ENCODE data around the gene DLX5.

The DLX5 gene

DNA sequence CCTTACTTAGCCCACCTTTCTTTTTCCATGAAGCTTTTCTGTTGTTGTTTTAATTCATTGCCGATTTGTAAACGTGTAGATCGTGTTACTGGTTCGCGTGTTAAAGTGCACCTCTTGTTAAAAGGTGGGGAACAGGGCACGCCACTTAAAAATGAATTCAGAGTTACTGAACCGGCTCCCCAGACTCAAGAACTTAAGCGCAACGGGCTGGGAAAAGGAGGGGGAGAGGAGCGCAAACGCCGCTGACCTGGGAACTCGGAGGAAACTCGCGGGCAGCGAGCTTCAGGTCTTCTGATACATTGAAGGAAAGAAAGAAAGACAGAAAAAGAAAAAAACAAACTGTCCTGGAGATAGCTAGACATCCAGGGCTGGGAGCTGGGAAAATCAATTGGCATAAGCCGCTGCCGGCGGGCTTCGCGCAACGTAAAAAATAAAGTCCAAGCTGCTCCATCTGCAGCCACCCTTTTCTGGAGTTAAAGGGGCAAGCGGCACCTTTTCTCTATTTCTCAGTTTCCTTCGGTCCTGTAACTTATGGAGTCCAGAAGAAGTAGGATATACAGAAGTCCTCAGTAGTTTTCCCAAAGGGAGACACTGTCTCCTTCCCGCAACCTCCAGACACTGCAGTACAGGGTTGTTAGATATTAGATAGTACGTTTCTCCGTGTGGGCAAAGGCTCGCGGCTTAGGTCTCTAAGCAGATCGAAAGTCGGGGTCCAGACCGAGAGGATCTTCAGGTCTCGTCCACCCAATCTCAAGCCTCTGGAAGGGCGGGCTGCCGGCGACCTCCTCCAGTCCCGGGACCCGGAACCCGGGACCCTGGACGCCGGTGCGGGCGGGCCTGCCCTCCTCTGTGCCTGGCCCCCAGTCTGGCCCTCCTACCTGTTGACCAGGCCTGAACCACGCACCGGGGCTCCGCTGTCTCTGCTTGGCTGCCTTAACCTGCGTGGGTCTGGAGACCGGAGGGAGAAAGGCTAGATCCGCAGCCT is 21.1 kb downstream of the DLX5 start:
- no peak for TF ChIP-seq GATA3 (IDR thresholded peaks at IDR 0.05; ENCODE audit: low read depth, low read length)
- TF ChIP-seq GATA2 (IDR thresholded peaks at IDR 0.05; ENCODE audit: low read depth, low read length) = no peak

DNA sequence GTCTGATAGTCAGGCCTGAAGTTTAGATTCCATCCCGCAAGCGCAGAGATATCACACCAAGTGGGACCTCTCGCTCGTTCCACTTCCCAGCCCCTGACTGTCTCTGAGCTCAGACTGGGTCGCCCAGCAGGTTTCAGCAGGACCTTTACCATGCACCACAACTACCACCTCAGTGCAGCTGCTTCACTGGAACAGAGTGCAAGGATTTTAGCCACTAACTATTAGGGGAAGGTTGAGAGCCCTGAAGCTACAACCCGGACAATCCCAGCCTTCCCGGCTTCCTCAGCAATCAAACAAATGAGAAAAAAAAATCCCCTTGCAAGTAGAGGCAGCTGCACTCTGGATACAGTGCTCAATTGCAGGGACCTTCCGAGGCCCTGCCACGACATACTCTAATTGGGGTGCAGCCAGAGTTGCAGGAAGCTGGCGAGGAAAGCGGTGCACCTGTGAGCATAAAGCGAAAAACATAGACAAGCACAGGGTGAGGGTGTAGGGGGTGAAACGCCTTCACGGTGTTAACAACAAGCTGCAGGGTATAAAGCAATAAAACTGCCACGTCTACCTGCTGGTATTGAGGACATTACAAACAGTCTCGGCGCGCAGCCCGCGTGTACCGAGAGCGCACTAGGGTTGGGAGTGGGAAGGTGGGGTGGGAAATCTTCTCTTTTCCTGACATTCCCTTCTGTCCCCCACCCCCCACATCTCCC is 21.9 kb downstream of the DLX5 start:
- TF ChIP-seq GATA2 (IDR thresholded peaks at IDR 0.05; ENCODE audit: low read depth, low read length) (no peak), GATA3 (IDR thresholded peaks at IDR 0.05; ENCODE audit: low read depth, low read length) (no peak)

DNA sequence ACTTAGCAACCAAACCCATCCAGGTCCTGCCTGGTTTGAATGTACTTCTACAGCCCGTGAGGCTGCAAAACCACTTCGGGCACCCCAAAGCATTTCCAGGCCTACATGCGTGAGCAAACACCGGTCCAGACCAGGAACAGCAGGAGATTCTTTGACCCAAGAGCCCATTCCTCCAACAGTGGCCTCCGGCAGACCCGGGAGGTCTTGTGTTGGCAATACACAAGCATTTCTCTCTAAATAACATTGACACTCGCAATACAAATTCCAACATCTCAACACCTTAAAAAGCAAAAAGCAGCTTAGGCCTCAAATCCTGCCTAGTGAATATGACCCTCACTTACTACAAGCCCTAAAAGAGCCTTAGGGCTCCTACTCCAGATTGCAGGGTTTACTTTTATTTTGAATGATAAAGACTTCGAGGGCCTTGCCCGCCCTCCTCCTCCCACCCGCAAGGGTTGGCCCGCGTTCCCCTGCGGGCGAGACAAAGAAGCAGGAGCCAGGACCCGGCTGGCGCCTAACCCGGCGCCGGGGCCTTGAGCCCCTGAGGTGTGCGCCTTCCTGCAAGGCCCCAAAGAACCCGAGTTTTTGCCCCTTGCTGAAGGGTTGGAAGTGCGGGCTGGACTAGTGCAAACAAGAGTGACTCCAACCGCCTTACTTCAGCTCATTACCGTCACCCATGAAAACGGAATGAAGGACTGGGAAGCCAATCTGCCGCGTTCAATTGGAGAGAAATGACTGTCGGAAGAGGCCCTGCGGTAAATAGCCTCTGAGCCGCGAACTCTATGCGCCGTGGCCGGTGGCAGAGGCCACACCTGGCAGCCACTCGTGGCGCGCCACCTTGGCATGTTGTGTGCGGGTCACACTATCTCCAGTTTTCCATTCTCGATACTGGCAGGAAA is 22.7 kb downstream of the DLX5 start:
- TF ChIP-seq GATA2 (IDR thresholded peaks at IDR 0.05; ENCODE audit: low read depth, low read length) (no peak), GATA3 (IDR thresholded peaks at IDR 0.05; ENCODE audit: low read depth, low read length) (no peak)

DNA sequence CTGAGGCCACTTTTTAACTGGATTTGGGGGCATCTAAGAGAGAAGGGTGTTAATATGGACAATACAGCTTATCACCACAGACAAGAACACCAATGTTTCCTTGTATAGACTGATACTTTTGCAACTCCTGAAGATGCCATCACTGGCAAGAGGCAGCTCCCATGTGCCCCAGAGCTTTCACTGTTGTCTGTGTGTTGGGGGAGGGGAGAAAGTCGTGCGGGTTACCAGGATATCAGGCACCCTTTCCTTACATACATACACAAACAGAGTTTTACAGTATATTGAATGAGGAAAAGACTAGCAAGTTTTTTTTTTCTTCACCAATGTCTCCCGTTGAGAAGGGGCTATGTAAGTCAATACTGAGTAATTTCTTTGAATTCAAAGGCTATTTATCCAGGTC is 23.4 kb downstream of the DLX5 start:
- no peak for TF ChIP-seq GATA2 (IDR thresholded peaks at IDR 0.05; ENCODE audit: low read depth, low read length)

DNA sequence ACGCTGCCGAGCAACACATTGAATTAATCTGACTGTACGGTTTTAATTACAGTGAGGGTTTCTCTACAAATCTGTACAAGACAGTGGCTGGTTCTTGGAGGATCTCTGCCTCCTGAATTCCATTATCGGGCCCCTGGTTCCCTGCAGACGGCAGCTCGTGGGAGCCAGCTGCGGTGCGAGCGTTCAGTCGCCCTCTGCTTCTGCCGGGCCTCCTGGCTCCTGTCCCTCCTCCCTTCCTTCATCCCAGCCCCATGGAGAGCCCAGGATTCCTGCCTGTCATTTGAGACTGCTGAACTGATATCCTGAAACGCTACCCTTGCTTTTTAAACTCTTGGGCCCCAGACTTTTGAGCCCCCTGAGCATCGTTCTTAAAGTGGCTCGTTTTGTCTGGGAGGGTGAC is 25.9 kb downstream of the DLX5 start:
- no peak for TF ChIP-seq GATA2 (IDR thresholded peaks at IDR 0.05; ENCODE audit: low read depth, low read length)
- no peak for TF ChIP-seq GATA3 (IDR thresholded peaks at IDR 0.05; ENCODE audit: low read depth, low read length)

DNA sequence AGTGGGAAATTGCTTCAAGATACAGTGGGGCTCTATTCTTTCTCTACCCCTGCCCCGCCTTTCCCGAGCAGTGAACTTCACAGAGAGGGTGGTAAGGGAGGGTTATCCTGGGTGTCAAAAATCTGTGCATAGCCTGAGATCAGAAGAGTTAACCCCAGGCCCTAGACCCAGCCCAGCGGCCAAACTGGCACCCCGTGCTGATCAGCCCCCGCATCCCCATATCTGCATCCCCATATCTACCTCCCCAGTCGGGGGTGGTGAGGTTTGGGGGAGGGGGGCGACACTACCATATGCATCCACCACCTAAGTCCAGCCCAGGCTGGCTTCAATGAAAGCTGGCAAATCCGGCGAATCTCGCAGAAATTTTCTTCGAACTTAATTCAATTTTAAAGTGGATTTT is 26.3 kb downstream of the DLX5 start:
- no peak for TF ChIP-seq GATA2 (IDR thresholded peaks at IDR 0.05; ENCODE audit: low read depth, low read length)
- no peak for TF ChIP-seq GATA3 (IDR thresholded peaks at IDR 0.05; ENCODE audit: low read depth, low read length)

- TF ChIP-seq GATA2 (IDR thresholded peaks at IDR 0.05; ENCODE audit: low read depth, low read length) (no peak), GATA3 (IDR thresholded peaks at IDR 0.05; ENCODE audit: low read depth, low read length) (no peak)
Observed at GRCh38 chr7:96997512-96998032, 27.1 kb downstream of the DLX5 start.

DNA sequence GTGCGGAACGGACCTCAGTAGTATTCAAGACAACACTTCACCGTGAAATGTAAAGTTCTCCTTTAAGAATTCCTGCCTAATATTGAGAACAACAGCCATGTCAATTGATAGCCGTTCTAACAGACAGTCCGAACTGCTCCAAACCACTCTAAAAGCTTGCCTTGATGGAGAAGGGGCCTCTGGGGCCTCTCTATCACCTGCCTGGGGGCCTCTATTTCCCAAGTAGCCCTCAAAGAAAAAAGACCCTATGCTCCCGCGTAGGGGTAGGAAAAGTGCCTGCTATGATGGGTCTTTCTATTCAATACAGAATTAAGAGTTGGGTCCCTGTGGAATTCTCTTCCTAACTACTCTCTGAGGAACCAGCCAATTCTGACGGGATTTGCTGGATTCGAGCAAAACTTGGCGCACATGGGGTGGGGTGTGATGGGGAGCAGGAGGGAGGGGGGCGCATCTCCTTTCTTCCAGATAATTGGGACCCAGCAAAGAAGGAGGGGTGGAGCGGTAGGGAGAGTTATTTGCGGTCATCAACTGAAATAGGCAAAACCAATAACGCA is 27.6 kb downstream of the DLX5 start:
- no peak for TF ChIP-seq GATA2 (IDR thresholded peaks at IDR 0.05; ENCODE audit: low read depth, low read length)
- TF ChIP-seq GATA3 (IDR thresholded peaks at IDR 0.05; ENCODE audit: low read depth, low read length) = no peak

GRCh38 chr7:96996111-96996957 is 28.3 kb downstream of the DLX5 start:
- TF ChIP-seq GATA3 (IDR thresholded peaks at IDR 0.05; ENCODE audit: low read depth, low read length) = no peak
- no peak for TF ChIP-seq GATA2 (IDR thresholded peaks at IDR 0.05; ENCODE audit: low read depth, low read length)

DNA sequence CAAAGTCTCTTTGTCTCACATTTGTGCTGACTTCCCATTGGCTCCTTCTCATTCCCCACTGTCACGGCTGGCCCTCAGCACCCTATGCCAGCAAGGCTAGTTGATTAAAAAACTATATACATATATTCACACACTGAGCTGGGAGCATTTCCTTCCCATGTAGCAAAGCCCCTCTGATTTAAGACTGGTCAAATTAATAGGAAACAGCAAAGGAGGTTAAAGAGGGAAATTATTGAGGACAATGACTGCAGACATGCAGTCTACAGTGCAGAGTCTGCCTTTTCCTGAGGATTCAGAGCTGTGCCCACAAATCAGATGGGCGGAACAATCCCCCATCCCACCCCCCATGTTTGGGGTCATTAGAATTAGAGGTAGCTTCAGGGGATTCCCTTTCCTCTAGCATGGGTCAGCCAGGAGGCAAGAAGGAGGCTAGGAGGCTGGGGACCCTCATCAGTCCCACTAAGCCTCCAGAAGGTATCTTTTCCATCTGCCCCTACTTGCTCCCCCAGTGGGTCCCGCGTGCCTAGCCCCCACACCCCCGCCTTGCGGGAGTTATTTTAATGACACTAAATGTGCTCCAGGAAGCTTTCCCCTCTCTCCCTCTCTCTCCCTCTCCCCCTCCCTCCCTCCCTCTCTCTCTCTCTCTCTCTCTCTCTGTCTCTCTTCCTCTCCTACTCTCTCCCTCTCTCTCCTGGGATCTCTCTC is 29.1 kb downstream of the DLX5 start:
- TF ChIP-seq GATA2 (IDR thresholded peaks at IDR 0.05; ENCODE audit: low read depth, low read length) (no peak), GATA3 (IDR thresholded peaks at IDR 0.05; ENCODE audit: low read depth, low read length) (no peak)

DNA sequence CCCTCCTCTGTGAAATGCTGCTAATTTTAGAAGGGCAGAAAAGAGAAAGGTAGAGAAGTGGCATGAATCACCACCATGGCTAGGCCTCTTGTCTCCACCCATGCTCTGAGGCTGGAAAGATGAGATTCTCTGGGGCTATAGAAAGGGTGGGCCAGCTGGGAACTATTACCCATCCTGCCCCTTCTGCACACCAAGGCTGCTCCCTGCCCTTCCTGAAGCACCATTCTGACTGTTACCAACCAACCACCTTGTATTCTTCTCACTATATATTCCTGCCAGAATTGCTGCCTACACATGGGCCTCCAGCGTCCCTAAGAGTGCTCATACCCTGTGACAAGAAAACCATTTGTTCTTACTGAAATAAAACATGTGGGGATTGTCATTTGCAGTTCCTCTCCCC is 30.7 kb downstream of the DLX5 start:
- no peak for TF ChIP-seq GATA2 (IDR thresholded peaks at IDR 0.05; ENCODE audit: low read depth, low read length)
- no peak for TF ChIP-seq GATA3 (IDR thresholded peaks at IDR 0.05; ENCODE audit: low read depth, low read length)

Measured in SH-SY5Y (cell line).